T-helper 17 cell (primary cell): Measurements from ENCODE around the gene PID1. TPM values are rescaled to one million over a fixed set of nuclear protein-coding genes. Genes with fewer than 3 reads are reported as not detected.

Source experiments
- ATAC-seq: fragments of 150-1000 bp; cut with Tn5 transposase; 2 replicates; pipeline ENCODE4 v1.10.0; 2021; ENCODE audit warnings: mild to moderate bottlenecking, moderate library complexity
- DNase-seq, 3 donors: peaks; one replicate each; pipeline versions ENCODE4 v3.0.0 to v3.0.0-alpha.2; 2020 to 2021
- H3K9me3 ChIP-seq: one replicate; pipeline ENCODE4 v1.7.0; 2013; ENCODE audit warnings: low read length, mild to moderate bottlenecking; ENCODE audit not compliant: control insufficient read depth, poor library complexity, severe bottlenecking
- H3K27ac Mint-ChIP-seq: one replicate; pipeline ENCODE4 v1.8.0; 2022; ENCODE audit warnings: mild to moderate bottlenecking, moderate library complexity, mixed read lengths
- H3K27me3 Mint-ChIP-seq: one replicate; pipeline ENCODE4 v1.8.0; 2022; ENCODE audit warnings: mixed read lengths
- H3K36me3 Mint-ChIP-seq: one replicate; pipeline ENCODE4 v1.8.0; 2022; ENCODE audit warnings: low read depth, mixed read lengths
- H3K4me1 Mint-ChIP-seq: one replicate; pipeline ENCODE4 v1.8.0; 2022; ENCODE audit warnings: mild to moderate bottlenecking, mixed read lengths
- H3K4me3 Mint-ChIP-seq: one replicate; pipeline ENCODE4 v1.8.0; 2022; ENCODE audit warnings: mild to moderate bottlenecking, moderate library complexity, mixed read lengths
- total RNA-seq, 4 donors: library from RNA in 2 of 4; stranded (reverse) in 2 of 4; gene quantifications; one replicate each; pipeline ENCODE4 v1.2.3 and lab custom pipeline; 2022 to 2026

Gene PID1
- total RNA-seq, 2 donors from 2014 or later = 0.60 to 0.82 TPM

DNA sequence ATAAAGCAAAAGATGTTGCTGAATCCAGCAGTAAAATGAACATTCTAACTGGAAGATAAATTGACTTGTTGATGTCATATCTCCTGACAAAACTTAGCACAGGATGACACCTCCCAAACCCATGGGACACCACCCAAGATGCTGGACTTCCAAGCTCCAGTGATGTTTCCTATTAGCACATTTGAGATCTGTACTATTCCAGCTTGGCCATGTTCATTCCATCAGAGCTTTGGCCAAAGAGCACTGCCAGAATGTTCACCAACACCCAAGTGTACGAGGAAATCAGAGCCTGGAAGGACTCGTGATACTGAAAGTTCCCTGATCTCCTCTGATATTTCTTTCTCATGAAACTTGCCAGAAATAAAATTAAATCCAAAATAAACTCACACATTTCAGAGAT, 44.7 kb downstream of the PID1 start:
- Mint-ChIP-seq H3K27me3 (no peaks in the 10 kb centered on the region), H3K36me3 (no peaks in the 10 kb centered on the region), H3K4me1 (no peaks in the 10 kb centered on the region), H3K27ac (no peak overlapping the region), H3K4me3 (no peak overlapping the region)
- DNase-seq (no peak), ATAC-seq (no peak)
- no peaks in the 10 kb centered on the region for H3K9me3 ChIP-seq

DNA sequence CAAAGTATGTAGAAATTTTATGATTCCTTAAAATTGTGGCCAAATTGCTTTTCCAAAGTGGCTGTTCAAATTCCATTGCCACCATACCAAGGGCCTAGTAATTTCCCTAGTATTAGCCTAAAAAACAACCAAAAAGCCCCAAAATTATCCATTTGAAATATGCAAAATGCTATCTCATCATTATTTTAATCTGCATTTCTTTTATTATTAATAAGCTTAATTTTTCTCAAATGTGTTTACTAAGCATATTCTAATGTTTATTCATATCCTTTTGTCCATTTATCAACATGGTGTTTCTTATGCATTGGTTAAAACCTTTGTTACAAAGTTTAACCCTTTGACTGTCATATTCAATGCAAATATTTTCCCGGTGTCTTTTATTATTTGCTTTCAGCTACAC, 48.0 kb downstream of the PID1 start:
- H3K27ac Mint-ChIP-seq = no peak overlapping the region
- no peaks in the 10 kb centered on the region for H3K4me1 Mint-ChIP-seq
- H3K27me3 Mint-ChIP-seq = no peaks in the 10 kb centered on the region
- H3K9me3 ChIP-seq = no peaks in the 10 kb centered on the region
- ATAC-seq (no peak), DNase-seq (no peak)
- no peaks in the 10 kb centered on the region for H3K36me3 Mint-ChIP-seq
- no peak overlapping the region for H3K4me3 Mint-ChIP-seq

DNA sequence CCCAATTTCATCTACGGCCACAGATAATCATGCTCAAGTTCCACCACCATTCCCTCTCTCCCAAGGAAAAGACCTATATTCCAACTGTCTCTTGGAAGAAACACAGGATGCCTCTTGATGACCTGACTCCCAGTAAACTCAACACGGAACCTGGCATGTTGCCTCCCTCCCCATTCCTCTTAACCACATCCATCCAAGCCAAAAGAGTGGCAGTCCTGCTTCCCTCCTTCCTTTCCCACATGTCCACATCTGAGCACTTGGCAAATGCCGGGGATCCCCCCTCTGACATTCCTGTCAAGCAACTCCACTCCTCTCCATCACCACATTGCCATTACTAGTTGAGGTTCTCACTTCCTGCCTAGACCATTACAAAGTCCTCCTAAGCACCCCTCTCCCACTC, 49.4 kb downstream of the PID1 start:
- Mint-ChIP-seq H3K36me3 (no peaks in the 10 kb centered on the region), H3K27me3 (no peaks in the 10 kb centered on the region), H3K4me3 (no peak overlapping the region), H3K4me1 (no peaks in the 10 kb centered on the region), H3K27ac (no peak overlapping the region)
- no peak for DNase-seq
- no peaks in the 10 kb centered on the region for H3K9me3 ChIP-seq
- ATAC-seq = no peak

DNA sequence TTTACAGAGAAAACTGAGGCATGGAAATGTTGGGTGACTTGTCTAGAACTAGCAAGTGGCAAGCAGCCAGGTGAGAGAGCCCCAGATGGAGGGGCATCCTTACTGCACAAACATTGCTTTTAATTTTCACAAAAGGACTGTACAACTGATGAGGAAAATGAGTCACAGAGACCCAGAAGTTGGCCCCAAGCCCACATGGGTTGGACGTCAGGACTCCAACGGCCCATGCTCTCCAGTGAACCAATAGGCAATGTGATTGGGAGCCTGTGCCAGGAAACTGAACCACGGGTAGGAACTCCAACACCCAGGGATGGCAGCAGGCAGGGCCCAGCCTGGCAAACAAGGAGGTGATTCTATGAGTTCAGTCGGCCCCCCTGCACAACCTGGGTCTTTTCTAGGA, 50.8 kb downstream of the PID1 start:
- no peak overlapping the region for H3K4me3 Mint-ChIP-seq
- no peaks in the 10 kb centered on the region for H3K4me1 Mint-ChIP-seq
- H3K27me3 Mint-ChIP-seq = no peaks in the 10 kb centered on the region
- H3K27ac Mint-ChIP-seq = no peak overlapping the region
- no peak for DNase-seq
- no peak for ATAC-seq
- H3K9me3 ChIP-seq = no peaks in the 10 kb centered on the region
- no peaks in the 10 kb centered on the region for H3K36me3 Mint-ChIP-seq

DNA sequence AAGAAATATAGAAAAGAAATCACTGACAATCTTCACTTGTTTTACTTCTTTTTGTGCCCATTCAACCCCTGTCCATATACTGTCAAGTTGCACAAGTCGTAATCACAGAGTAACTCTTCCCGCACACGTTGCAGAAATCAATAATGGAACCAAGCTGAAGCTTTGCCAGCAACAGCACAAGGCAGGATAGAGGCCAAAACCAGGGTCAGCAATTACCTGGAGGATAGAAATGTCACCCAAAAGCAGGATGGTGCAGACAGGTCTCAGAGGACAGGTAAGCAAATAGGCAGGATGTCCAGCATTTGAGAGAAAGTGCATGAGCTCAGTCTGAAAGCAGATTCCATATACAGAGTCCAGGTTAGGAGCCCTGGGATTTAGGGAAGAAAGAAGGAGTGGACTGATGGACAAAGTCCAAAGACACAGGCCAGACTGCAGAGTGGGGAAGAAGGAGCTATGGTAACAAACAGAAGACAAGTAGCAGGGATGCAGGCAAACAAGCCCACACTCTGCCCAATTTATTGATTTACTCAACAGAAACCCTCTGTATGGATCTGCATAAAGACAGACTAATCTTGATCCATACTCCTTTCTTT, 52.7 kb downstream of the PID1 start:
- Mint-ChIP-seq H3K27ac (no peak overlapping the region), H3K4me1 (no peaks in the 10 kb centered on the region), H3K36me3 (no peaks in the 10 kb centered on the region), H3K4me3 (no peak overlapping the region), H3K27me3 (no peaks in the 10 kb centered on the region)
- no peak for DNase-seq
- no peaks in the 10 kb centered on the region for H3K9me3 ChIP-seq
- ATAC-seq = no peak

DNA sequence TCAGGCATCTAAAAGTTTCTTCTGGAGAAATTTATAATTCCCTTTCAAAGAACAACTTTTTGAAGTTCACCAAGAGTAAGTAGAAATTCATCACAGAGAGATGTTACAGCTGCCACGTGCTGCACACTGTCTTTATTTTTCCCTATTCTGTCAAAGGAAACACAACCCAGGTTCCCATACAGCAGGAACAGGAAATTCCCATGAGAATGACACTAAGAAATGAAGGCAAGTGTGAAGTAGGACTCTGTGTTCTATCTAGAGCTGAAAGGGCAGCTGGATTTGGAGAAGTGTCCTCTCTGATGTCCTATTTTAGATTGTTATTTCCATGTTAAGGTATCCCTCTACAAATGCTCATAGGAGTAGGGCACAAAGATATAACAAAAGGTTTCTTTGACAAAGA, 58.8 kb downstream of the PID1 start:
- no peaks in the 10 kb centered on the region for H3K9me3 ChIP-seq
- DNase-seq (no peak), ATAC-seq (no peak)
- H3K36me3 Mint-ChIP-seq = no peaks in the 10 kb centered on the region
- H3K4me3 Mint-ChIP-seq = no peak overlapping the region
- no peaks in the 10 kb centered on the region for H3K4me1 Mint-ChIP-seq
- H3K27ac Mint-ChIP-seq = no peak overlapping the region
- no peaks in the 10 kb centered on the region for H3K27me3 Mint-ChIP-seq

DNA sequence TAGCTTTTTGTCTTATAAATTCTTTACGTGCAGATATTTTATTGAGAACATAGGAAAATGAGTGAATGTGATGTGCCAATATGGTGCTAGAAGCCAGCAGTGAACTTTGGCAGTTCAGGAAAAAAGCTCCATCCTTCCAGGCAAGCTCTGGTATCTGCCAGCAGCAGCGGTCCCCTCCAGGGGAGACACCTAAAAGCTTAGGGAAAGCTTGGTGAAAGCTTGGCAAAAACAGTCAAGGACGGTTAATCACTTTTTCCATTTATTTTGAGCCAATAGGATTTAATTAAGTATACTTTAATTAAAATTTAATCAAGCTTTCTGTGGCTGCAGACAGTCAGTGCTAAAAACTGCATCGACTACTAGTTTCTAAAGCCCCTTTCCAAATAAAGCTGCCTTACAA, 60.4 kb downstream of the PID1 start:
- H3K9me3 ChIP-seq = no peaks in the 10 kb centered on the region
- Mint-ChIP-seq H3K4me3 (no peak overlapping the region), H3K36me3 (no peaks in the 10 kb centered on the region), H3K4me1 (no peaks in the 10 kb centered on the region), H3K27ac (no peak overlapping the region), H3K27me3 (no peaks in the 10 kb centered on the region)
- DNase-seq = no peak
- no peak for ATAC-seq

DNA sequence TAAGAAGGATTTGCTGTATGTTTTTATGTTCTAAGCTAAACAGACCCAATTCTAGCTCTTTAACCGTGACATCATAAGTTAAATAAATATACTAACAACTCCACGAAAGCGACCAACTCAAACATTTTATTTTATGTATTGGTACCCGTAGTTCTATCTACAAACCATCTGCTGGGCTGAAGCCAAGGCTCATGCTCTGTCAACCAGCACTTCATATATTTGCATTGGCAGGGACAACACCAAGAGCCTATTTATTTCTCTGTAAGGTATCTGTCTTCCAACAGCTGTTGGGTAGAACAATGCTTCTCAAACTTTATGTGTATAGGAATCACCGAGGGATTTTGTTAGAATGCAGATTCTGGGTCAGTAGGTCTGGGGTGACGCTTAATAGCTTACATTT, 64.5 kb downstream of the PID1 start:
- Mint-ChIP-seq H3K36me3 (no peaks in the 10 kb centered on the region), H3K4me3 (no peak overlapping the region), H3K27ac (no peak overlapping the region)

DNA sequence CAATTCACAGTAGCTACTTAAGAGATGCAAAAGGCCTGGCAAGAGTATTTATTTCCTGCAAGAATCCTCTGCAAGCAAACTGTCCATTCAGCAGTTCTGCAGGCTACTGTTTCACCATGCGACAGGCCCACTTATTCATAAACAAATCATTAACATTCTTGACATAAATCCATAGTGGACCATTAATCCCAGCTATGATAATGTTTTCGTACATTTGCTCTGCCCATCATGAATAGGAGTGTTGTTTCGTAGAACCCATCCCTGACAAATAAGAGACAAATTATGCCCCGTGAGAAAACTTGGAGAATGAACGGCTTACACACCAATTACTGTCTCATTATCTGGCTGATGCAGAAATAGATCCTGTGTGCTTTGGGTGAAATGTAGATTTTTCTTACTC, 65.4 kb downstream of the PID1 start:
- DNase-seq (no peak), ATAC-seq (no peak)
- no peaks in the 10 kb centered on the region for H3K4me1 Mint-ChIP-seq
- H3K4me3 Mint-ChIP-seq = no peak overlapping the region
- no peaks in the 10 kb centered on the region for H3K27me3 Mint-ChIP-seq
- no peak overlapping the region for H3K27ac Mint-ChIP-seq
- H3K9me3 ChIP-seq = no peaks in the 10 kb centered on the region
- no peaks in the 10 kb centered on the region for H3K36me3 Mint-ChIP-seq

More for the DNA sequence above, 64.5 kb downstream of the PID1 start:
- DNase-seq (no peak), ATAC-seq (no peak)
- Mint-ChIP-seq H3K27me3 (no peaks in the 10 kb centered on the region), H3K4me1 (no peaks in the 10 kb centered on the region)
- no peaks in the 10 kb centered on the region for H3K9me3 ChIP-seq

DNA sequence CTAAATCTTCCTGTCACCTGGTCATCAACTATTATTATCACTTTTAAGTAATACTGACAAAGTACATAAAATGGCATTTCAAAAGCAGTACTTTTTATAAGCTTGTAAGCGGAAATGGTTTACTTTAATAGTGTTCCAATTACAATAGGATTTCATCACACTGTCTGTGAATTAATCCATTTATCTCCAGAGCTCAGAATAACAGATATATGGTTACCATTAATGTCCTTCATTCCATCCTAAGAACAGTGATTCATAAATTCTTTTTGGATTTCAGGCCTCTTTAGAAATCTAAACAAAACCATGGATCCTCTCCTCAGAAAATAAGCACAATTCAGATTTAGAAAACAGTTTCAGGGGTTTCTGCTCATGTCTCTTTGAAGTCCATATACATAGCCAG, 68.4 kb downstream of the PID1 start:
- H3K4me3 Mint-ChIP-seq = no peak overlapping the region
- no peaks in the 10 kb centered on the region for H3K36me3 Mint-ChIP-seq
- ATAC-seq (no peak), DNase-seq (no peak)
- no peaks in the 10 kb centered on the region for H3K9me3 ChIP-seq
- H3K4me1 Mint-ChIP-seq = no peaks in the 10 kb centered on the region
- H3K27me3 Mint-ChIP-seq = no peaks in the 10 kb centered on the region
- H3K27ac Mint-ChIP-seq = no peak overlapping the region

DNA sequence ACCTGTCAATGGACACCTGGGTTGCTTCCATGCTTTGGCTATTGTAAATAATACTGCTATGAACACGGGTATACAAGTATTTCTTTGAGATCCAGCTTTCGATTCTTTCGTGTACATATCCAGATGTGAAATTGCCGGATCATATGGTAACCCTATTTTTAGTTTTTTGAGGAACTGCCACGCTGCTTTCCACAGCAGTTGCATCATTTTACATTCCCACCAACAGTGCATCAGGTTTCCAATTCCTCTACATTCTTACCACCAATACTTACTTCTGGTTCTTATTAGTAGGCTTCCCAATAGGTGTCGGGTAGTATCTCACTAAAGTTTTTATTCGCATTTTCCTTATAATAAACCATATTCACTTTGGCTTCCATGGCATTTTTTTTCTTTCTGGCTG, 69.6 kb downstream of the PID1 start:
- H3K36me3 Mint-ChIP-seq = no peaks in the 10 kb centered on the region
- DNase-seq = no peak
- H3K27me3 Mint-ChIP-seq = no peaks in the 10 kb centered on the region
- no peak for ATAC-seq
- H3K4me3 Mint-ChIP-seq = no peak overlapping the region
- no peaks in the 10 kb centered on the region for H3K9me3 ChIP-seq
- H3K27ac Mint-ChIP-seq = no peak overlapping the region
- no peaks in the 10 kb centered on the region for H3K4me1 Mint-ChIP-seq

DNA sequence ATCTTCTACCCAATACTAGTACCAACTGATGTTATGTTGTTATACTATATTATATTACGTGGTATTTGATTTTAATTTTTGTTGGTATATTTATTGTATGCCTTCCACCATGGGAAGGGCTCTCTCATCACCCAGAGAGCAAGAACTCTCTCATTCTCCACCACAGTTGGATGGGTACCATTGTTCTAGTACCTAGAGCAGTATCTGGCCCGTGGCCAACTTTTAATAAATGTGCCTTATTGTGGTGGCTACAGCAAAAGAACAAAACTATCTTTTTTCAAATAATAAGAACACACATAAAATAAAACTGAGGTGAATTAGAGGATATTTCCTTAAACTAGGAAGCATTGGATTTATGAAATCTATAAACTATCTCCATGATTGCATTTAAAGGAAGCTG, 71.8 kb downstream of the PID1 start:
- H3K27ac Mint-ChIP-seq = no peak overlapping the region
- no peaks in the 10 kb centered on the region for H3K4me1 Mint-ChIP-seq
- ATAC-seq (no peak), DNase-seq (no peak)
- H3K9me3 ChIP-seq = no peaks in the 10 kb centered on the region
- H3K36me3 Mint-ChIP-seq = no peaks in the 10 kb centered on the region
- H3K4me3 Mint-ChIP-seq = no peak overlapping the region
- no peaks in the 10 kb centered on the region for H3K27me3 Mint-ChIP-seq

DNA sequence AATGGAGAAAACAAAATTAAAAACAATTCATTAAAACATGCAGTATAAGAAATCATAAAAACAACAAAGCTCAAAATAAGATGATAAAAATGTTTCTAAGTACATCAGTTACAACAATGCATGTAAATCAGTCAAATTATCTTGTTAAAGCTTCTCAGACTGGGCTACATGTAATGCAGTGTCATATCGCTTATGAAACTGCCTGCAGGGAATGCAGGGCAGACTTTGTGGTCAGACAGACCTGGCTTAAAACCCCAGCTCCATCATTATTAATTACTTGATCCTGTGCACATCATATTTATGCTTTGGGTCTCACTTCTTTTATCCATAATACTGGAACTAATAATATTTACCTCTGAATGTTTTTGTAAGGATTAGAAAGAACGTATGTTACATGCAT, 74.6 kb downstream of the PID1 start:
- DNase-seq (no peak), ATAC-seq (no peak)

DNA sequence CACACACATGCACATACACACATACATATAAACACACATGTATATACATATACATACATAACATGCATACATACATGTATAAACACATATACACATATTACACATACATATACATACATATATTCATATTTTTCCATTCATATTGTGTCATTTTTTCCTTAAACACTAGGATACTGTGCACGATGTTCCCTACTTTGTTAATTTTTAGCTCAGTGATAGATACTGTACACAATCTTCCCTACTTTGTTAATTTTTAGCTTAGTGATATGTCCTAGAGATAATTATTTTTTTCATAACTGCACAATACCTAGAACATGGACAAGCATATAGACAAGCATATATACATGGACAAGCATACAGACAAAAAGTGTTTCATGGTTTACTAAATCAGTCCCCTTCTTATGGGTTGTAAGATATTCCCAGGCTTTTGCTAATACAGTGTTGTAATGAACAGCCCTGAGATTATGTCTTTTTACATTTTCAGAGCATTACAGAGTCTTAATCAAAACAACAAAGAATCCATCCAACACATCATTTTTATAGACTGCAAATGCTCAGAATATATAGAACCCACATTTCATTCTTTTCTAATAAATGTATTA, 75.6 kb downstream of the PID1 start:
- no peak overlapping the region for H3K27ac Mint-ChIP-seq
- H3K36me3 Mint-ChIP-seq = no peaks in the 10 kb centered on the region
- no peaks in the 10 kb centered on the region for H3K4me1 Mint-ChIP-seq
- ATAC-seq (no peak), DNase-seq (no peak)
- H3K4me3 Mint-ChIP-seq = no peak overlapping the region
- H3K27me3 Mint-ChIP-seq = no peaks in the 10 kb centered on the region
- H3K9me3 ChIP-seq = no peaks in the 10 kb centered on the region

More for the DNA sequence above, 74.6 kb downstream of the PID1 start:
- Mint-ChIP-seq H3K27me3 (no peaks in the 10 kb centered on the region), H3K4me1 (no peaks in the 10 kb centered on the region), H3K4me3 (no peak overlapping the region), H3K36me3 (no peaks in the 10 kb centered on the region), H3K27ac (no peak overlapping the region)
- H3K9me3 ChIP-seq = no peaks in the 10 kb centered on the region
